ENCODE results near the gene GDPD5.

GRCh38 chr11:75472081-75472732 is 53.5 kb downstream of the GDPD5 start:
- TF ChIP-seq CTCF (IDR thresholded peaks at IDR 0.05): no peak
- no peak for TF ChIP-seq POLR2A (IDR thresholded peaks at IDR 0.05)
